Stimulated activated naive CD8-positive, alpha-beta T cell treated with anti-CD3 and anti-CD28 coated beads, Interleukin-15, Interleukin-2, amounts not matched to agents 100 U/mL and 50 U/mL, for 24 hours (primary cell): ENCODE data around the gene USP26.
"Not testable (repeated sequence)": the region's sequence is repeated elsewhere in the genome, so short reads cannot be mapped to it uniquely, and the experiment has no call there.

ENCODE experiments used
- ATAC-seq: fragments of 150-1000 bp; cut with Tn5 transposase; one replicate; pipeline ENCODE4 v1.10.0; 2021
- DNase-seq: peaks from one replicate; pipeline ENCODE4 v3.0.0; 2021

The USP26 gene, protein sequence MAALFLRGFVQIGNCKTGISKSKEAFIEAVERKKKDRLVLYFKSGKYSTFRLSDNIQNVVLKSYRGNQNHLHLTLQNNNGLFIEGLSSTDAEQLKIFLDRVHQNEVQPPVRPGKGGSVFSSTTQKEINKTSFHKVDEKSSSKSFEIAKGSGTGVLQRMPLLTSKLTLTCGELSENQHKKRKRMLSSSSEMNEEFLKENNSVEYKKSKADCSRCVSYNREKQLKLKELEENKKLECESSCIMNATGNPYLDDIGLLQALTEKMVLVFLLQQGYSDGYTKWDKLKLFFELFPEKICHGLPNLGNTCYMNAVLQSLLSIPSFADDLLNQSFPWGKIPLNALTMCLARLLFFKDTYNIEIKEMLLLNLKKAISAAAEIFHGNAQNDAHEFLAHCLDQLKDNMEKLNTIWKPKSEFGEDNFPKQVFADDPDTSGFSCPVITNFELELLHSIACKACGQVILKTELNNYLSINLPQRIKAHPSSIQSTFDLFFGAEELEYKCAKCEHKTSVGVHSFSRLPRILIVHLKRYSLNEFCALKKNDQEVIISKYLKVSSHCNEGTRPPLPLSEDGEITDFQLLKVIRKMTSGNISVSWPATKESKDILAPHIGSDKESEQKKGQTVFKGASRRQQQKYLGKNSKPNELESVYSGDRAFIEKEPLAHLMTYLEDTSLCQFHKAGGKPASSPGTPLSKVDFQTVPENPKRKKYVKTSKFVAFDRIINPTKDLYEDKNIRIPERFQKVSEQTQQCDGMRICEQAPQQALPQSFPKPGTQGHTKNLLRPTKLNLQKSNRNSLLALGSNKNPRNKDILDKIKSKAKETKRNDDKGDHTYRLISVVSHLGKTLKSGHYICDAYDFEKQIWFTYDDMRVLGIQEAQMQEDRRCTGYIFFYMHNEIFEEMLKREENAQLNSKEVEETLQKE

DNA sequence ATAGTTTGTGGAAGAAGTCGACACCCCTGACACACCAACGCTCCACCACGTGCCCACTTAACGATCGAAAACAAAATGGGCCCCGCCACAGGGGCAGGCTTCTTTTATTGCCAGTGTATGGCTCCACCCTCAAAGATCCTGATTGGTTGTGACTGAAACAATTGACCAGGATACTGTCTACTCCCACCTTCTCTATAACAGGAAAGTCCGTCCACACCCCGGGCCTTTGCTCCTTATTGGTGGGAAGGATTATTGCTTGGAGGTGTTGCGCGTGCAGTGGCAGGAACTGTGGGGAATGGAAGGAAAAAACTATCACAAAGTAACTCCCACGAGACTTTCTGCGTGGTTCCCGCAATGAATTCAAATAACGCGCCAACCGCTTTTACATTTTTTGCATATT is at the start of gene USP26:
USP26 (minus strand) TSS at position 79 of the 400 bp plus-strand sequence. CDS start 68,889 bp downstream, outside the sequence.
- ATAC-seq = no peak
- DNase-seq = no peak

DNA sequence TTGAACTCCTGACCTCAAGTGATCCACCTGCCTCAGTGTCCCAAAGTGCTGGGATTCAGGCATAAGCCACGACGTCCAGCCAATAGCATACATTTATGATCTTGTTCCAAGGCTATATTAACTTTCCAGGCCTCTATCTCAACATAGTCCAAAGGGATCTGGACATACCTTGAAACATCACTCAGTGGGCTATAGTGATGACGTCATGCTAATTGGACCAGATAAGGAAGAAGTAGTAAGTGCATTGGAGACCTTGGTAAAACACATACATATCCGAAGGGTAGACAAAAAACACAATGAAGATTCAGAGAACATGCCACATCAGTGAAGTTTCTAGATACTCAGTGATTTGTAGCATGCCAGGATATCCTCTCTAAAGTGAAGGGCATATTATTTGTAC is 37.4 kb upstream of the USP26 start:
- ATAC-seq = no peak

DNA sequence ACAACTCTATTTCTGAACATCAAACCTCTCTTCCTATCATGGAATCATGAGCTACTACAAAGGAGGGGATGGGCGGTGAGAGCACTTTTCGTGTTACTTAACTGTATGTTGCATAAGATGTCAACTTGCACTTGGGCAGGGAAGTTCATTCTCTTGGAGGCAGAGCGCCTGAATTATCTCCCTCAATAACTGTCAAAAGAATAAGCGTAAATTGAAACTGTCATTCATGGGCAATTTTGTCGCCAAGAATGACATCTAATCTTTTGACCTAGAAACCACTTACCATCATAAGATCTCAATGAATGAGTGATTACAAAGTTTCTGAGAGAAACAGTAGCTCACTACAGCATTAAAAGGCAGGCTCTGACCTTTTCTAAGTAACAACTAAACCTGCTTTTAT is 23.5 kb upstream of the USP26 start:
- ATAC-seq = no peak
- no peak for DNase-seq

More for the DNA sequence above, 37.4 kb upstream of the USP26 start:
- no peak for DNase-seq

DNA sequence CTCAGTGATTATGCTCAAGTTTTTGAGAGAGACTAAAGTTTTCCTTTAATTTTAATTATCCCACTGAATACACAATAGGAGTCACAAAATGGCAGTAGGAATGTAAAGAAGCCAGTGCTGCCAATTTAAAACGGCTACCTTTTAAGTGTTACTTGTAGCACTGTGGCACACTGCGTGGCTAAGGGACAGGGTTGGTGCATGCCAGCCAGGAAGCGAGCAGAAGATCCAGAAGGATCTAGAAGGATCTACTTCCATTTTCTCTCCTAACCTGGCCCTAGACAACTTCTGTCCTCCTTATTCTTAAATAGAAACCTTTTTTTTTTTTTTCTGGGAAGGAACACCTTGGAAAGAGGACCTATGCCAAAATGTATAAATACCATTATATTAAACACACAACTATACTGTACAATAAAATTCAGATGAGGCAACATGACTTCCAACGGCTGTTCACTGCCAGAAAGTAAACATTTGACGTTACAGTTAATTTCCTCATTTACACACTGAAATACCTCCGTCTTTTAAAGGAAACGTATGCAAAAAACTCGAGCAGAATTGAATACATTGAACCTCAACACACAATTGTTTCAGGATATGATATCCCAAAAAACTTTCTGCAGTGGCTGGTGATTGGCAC is 2.7 kb downstream of the USP26 start:
- DNase-seq (no peak), ATAC-seq (no peak)

DNA sequence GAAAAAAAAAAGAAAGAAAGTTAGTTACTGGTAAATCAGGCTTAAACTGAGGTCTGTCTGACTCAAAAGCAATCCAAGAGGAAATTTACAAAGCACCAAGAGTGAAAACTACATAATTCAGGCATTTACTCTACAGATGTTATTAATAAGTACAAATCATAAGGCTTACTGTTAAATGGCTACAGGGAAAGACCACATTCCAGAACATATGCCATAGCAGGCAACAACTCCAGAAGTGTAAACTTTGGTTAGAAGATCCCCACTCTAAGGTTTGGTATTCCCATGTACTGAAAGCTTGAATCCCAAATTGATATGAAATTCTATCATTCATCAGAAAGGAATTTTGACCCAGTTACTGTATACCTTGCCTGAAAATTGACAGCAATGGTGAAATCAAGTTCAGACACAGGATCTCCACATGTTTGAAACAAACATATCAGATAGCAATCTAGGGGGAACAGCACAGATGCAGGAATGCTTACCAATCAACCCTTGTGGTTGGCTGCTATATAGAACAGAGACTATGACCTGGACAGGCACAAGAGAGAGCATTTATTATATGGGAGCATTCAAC is 6.6 kb downstream of the USP26 start:
- DNase-seq (no peak), ATAC-seq (no peak)

DNA sequence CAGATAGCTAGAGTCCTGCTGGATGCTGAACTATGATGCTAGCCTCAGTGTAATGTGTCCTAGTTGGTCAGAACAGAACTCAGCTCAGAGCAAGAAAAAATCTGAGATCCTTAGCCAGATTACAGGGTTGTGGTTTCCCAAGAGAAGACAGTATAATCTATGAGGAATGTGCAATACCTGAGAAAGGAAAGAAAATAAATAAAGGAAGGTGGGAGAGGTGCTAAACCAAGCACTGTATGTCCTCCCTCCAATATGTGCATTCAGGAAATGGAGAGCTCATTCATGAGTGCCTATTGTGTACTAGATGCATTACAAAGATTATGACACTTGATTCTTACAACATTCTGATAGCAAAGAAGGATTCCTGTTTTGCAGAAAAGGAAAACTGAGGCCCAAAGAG is 7.5 kb downstream of the USP26 start:
- ATAC-seq = no peak
- no peak for DNase-seq

DNA sequence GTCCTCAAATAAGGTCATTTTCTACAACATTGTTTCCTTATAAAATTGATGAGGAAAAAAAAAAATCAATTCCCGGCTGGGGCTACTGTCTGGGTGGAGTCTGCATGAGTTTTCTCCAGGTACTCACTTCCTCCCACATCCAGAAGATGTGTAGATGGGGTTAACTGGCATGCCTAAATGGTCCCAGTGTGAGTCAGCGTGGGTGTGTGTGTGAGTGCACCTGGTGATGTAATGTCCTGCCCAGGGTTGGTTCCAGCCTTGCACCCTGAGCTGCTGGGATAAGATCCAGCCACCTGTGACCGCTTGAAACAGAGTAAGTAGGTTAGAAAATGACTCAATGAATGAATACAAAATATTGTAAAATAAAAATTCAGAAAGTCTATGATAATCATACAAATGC is 11.1 kb downstream of the USP26 start:
- no peak for ATAC-seq
- DNase-seq = no peak

DNA sequence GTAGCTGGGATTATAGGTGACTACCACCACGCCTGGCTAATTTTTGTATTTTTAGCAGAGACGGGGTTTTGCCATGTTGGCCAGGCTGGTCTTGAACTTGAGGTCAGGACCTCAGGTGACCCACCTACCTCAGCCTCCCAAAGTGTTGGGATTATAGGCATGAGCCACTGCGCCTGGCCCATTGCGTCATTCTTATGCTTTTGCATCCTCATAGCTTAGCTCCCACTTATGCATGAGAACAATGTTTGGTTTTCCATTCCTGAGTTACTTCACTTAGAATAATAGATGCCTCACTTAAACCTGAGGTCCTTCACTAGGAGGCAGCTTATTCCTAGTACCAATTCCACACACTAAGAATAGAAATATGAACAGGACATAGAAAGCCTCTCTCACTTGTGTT is 11.9 kb downstream of the USP26 start:
- not testable (repeated sequence) for ATAC-seq, DNase-seq

DNA sequence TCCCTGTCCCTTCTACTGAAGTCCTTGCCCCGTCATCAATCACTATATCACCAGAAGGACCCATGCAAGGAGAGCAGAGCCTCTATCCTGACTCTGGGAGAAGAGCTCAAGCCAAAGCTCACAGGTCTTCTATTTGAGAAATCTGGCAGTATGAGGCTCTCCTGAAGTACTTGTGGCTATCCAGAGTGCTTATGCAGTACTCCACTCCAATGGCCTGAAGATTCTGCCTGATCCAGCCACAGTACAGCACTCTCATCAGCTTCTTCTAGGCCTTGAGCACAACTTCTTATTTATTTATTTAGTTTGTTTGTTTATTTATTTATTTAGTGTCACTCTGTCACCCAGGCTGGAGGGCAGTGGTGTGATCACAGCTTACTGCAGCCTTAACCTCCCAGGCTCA is 13.0 kb downstream of the USP26 start:
- ATAC-seq (no peak), DNase-seq (no peak)

DNA sequence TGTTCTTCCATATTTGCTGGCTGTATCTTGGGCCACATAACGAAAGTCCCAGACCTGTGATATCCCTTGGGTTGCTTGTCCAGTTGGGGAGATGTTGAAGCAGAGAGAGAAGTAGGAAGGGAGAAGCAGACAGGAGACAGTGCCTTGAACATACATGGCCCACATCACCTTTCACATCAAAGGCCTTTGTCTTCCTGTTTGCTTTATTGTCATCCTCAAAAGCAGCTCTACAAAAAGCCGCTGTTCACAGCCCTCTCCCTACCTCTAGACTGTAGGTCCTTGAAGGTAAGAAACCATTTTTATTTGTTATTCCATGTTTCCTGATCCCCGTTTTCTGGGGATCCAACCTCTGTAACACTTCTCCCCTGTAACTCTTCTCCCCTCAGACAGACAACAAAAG is 14.9 kb downstream of the USP26 start:
- no peak for DNase-seq
- ATAC-seq = no peak

DNA sequence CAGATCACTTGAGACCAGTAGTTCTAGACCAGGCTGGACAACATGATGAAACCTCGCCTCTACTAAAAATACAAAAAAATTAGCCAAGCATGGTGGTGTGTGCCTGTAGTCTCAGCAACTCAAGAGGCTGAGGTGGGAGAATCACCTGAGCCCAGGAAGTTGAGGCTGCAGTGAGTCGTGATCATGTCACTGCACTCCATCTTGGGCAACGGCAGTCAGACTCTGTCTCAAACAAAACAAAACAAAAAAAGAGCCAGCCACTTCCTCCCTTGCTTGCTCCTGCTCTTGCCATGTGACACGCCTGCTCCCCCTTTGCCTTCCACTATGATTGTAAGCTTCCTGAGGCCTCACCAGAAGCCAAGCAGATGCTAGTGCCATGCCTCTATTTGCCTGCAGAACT is 19.1 kb downstream of the USP26 start:
- DNase-seq, ATAC-seq: not testable (repeated sequence)

DNA sequence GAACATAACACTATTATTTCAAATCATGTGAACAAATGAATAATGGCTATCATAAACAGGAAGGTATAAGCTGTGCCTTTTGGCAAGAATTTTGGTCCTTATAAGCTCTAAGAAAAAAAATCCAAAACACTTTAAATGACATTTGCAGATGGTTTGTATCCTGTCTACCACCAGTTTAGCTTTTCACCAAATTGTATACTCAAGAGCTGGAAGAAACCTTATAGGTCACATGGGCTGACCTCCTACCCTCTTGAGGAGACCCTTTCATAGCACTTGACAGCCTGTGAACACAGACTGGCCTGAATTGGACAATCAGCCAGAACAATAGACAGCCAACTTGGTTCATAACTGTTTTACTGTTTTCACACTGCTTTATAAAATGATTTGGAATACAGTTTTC is 24.3 kb downstream of the USP26 start:
- ATAC-seq (no peak), DNase-seq (no peak)

DNA sequence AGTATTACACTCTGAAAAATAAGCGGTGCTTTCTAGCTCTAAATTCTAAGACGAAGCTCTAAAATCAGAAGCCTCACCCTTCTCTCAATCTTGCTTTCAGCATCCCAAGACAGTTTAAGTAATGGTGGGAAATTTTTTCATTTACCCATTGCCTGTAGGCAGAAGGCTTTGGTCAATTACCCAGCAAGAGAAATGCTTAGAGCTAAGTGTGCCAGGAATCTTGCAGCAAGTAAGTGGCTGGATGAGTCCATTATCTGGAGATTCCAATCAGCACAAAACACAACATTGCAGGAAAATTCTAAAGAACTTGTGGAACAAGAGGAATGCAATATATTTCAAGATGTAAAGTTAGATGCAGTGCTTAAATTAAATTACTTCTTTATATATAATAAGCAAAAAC is 28.4 kb downstream of the USP26 start:
- ATAC-seq (no peak), DNase-seq (no peak)

DNA sequence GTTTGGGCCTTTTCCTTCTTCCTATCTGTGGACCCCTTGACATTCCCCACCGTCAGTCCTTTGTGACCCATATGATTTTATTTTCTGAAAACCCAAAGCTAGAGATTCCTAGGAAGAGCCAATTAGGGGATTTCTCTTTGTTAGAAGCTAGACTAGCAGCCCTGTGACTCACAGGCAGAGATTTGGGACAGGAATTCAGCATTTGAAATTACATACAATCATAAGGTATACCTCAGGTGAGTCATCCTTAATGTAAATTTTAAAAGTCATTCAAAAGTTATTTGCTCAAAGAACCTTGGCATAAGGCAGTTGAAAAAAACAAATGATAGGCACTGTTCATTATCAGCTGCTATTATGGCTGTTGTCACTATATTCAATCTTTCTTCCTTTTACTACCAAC is 40.6 kb downstream of the USP26 start:
- DNase-seq (no peak), ATAC-seq (no peak)

DNA sequence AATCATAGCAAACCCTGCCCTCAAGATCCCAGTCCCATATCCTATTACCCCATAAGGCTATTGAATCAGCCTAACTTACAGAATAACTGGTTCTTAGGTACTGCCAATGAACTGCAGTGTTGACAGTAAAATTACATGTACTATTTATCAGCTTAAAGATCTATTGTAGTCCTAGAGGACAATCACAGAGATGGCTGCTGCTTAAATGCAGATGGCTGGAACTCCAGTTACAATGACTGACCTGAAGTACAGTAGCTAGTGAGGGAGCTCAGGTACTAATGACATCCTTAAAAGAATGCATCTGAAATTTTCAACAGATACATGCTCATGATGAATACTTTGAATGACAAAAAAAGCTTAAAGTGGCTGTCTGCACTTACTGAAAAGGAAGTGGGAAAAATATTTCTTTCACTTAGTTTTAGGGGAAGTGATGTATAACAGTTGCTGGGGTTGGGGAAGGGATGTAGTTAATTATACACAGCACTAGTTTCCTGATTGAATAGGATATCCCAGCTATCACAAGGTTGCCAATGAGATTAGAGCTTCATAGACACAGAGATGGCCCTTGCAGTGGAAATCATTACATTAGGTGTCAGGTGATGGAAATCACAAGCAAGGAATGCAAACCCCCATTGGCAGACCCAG is 42.0 kb downstream of the USP26 start:
- DNase-seq (no peak), ATAC-seq (no peak)

DNA sequence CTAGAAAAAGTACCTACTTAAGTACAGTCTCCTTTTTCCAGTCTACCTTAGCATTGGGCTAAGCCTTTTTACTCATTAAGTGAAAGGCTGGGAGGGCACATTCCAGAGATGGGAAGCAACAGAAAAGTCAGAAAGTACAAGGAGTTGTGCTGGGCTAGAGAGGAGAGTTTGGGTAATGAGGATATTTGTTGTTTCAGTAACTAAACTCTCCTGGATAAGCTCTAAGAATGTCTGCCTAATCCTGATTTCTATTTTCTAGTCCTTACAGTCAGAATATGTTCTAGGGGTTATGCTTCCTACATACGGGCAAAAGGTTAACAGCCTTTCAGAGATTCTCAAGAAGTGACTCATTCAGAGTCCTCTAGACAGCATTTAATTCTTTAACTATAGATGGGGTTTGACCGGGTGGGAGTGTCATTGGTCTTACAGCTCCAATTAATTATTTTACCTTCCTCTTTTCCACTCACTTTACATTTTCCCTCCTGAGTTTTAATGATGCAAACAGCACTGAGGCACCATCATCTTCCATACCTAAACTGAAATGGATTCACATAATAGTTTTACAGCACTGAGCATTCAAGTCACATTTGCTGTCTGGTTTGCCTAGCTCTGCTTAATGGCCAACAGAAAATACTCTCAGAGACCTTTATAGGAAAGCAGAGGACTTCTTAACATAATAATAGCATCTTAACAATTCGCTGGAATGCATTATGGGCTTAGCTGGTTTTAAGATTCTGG is 42.9 kb downstream of the USP26 start:
- no peak for ATAC-seq
- no peak for DNase-seq

DNA sequence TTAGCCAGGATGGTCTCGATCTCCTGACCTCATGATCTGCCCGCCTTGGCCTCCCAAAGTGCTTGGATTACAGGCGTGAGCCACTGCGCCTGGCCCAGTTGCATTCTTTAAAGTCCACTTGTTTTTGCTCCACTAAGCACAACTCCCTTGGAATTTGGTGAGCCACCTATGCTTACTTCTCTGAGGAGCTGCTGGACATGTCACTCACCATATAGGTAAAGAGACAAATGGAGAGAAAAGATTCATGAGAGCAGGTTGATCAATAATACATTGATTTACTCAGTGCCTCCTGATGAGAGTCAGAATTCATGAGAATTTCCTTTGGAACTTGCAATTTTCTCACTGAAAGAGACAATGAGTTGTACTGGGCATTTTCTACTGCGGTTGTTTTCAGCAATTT is 48.2 kb downstream of the USP26 start:
- ATAC-seq (no peak), DNase-seq (no peak)

DNA sequence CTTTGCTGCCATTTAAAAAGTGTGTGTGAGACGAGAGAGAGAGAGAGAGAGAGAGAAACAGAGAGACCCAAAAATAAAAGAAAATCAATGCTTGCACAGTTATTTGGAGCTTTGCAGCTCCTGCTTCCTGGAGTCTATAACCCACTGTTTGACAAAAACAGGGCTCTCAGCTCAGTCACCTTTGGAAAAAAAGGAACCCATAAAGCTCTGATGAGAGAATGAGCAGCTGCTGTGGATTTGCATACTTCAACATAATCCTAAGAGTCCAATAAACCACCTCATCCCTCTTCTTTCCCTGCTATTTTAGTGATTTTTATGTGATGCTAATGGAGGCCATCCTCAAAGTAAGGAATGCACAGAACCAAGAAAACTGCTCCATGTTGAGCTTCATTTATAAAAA is 50.3 kb downstream of the USP26 start:
- no peak for ATAC-seq

DNA sequence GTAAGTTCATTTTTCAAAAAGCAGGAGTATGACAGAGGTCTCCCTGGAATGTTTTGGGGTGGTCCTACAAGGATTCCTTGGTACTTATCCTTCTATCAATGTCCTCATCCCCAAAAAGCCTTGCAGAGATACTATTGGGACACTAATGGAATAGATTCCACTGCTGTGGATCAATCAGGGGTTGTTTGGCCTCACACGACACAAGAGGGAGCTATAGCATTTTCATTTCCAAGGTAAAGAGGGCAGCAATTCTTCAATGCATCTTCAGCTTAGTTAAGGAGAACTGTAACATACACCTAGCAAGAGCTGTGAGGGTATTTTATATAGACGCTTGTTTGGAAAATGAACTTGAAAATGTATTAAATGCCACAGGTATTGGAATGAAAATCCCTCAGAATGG is 50.9 kb downstream of the USP26 start:
- DNase-seq = no peak
- no peak for ATAC-seq

More for the DNA sequence above, 50.3 kb downstream of the USP26 start:
- no peak for DNase-seq

DNA sequence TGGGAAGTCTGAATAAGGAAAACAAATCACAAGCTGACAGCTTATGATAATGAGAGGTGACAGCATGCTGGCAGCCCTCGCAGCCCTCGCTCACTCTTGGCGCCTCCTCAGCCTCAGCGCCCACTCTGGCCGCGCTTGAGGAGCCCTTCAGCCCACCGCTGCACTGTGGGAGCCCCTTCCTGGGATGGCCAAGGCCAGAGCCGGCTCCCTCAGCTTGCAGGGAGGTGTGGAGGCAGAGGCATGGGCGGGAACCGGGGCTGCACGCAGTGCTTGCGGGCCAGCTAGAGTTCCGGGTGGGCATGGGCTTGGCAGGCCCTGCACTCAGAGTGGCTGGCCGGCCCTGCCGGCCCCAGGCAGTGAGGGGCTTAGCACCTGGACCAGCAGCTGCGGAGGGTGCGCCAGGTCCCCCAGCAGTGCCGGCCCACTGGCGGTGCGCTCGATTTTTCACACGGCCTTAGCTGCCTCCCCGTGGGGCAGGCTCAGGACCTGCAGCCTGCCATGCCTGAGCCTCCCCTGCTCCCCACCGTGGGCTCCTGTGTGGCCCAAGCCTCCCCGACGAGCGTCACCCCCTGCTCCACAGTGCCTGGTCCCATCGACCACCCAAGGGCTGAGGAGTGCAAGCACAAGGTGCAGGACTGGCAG is 52.6 kb downstream of the USP26 start:
- not testable (repeated sequence) for ATAC-seq, DNase-seq

DNA sequence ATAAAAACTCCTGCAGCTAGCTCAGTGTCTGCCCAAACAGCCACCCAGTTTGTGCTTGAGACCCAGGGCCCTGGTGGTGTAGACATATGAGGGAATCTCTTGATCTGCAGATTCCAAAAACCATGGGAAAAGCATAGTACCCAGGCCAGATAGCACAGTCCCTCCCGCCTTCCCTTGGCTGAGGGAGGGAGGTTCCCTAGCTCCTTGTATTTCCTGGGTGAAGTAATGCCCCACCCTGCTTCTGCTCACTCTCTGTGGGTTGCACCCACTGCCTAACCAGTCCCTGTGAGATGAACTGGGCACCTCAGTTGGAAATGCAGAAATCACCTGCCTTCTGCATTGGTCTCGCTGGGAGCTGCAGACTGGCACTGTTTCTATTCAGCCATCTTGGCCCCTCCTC is 54.6 kb downstream of the USP26 start:
- no peak for ATAC-seq

More for the DNA sequence above, 54.6 kb downstream of the USP26 start:
- no peak for DNase-seq
